Calu3 (cell line): ENCODE data around the gene ACKR3. TPM values are rescaled to one million over a fixed set of nuclear protein-coding genes. Genes with fewer than 3 reads are reported as not detected.

Source experiments
- BruUV-seq: library from RNA; stranded (reverse); fragments of 400-500 nt; replicated peaks from 2 replicates; lab custom pipeline; 2021; lab: Mats Ljungman, UMichigan
- CTCF ChIA-PET: fragments of 300-600 bp; sonication (Branson Sonifier 250); formaldehyde crosslinking; loops from one replicate; lab custom pipeline; 2022; ENCODE audit warnings: antibody characterized with exemption; lab: Charles Lee
- DNase-seq: peaks from one replicate; pipeline ENCODE4 v3.0.0; 2022
- H3K27ac Mint-ChIP-seq: one replicate; pipeline ENCODE4 v1.8.0; 2022; ENCODE audit warnings: mixed read lengths; ENCODE audit not compliant: unreplicated experiment
- H3K27me3 Mint-ChIP-seq: one replicate; pipeline ENCODE4 v1.8.0; 2022; ENCODE audit warnings: mixed read lengths; ENCODE audit not compliant: unreplicated experiment
- H3K36me3 Mint-ChIP-seq: one replicate; pipeline ENCODE4 v1.8.0; 2022; ENCODE audit warnings: mild to moderate bottlenecking, moderate library complexity, mixed read lengths; ENCODE audit not compliant: insufficient read depth, unreplicated experiment
- H3K4me1 Mint-ChIP-seq: one replicate; pipeline ENCODE4 v1.8.0; 2022; ENCODE audit warnings: mild to moderate bottlenecking, low read depth, mixed read lengths; ENCODE audit not compliant: unreplicated experiment
- H3K4me3 Mint-ChIP-seq: one replicate; pipeline ENCODE4 v1.8.0; 2022; ENCODE audit warnings: mild to moderate bottlenecking, low read depth, moderate library complexity, mixed read lengths; ENCODE audit not compliant: unreplicated experiment
- H3K9me3 Mint-ChIP-seq: one replicate; pipeline ENCODE4 v1.8.0; 2022; ENCODE audit warnings: low read depth, mixed read lengths; ENCODE audit not compliant: unreplicated experiment
- intact Hi-C: fragments of 100-400 bp; cut with micrococcal nuclease; formaldehyde crosslinking; loops from one replicate; pipeline ENCODE4 v1.10.0; 2022; ENCODE audit not compliant: unreplicated experiment
- total RNA-seq: library from RNA; stranded (reverse); gene quantifications from 2 replicates; pipeline ENCODE4 v1.2.3, GENCODE V29; 2022
- TF ChIP-seq, protein P1 (sequence below): fragments of 200-600 bp; IDR thresholded peaks from one replicate; pipeline ENCODE4 v1.8.0; 2022; ENCODE audit warnings: antibody characterized with exemption; ENCODE audit not compliant: unreplicated experiment

Gene ACKR3
- total RNA-seq, 1 experiment from 2014 or later, result 8.8 TPM

DNA sequence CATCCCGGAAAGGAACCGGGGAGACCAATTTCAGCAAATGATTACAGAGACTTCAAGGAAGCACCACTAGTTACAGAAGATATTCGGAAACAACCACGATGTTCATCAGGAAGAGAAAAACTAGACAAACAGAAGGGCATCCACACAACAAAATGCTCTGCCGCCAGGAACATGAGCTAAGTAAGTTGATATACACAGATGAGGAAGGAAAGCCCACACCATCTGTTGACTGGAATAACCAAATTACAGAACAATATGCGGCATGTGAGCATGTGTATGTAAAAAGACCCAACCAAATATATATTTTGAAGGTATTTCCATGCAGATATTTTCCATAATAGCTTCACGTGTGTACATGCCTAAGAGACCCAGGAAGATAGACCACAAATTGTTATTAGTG lies 47.0 kb downstream of the ACKR3 start:
- no peaks in the 10 kb centered on the region for H3K4me1 Mint-ChIP-seq
- H3K9me3 Mint-ChIP-seq, result no peaks in the 10 kb centered on the region
- no peak overlapping the region for H3K27ac Mint-ChIP-seq
- DNase-seq, result no peak
- CTCF ChIA-PET, result no interaction called here
- H3K27me3 Mint-ChIP-seq, result peaks cover 97% of the 10 kb centered on the region
- no TSS peak for BruUV-seq
- H3K36me3 Mint-ChIP-seq, result peaks cover 3% of the 10 kb centered on the region
- TF ChIP-seq, protein P1, sequence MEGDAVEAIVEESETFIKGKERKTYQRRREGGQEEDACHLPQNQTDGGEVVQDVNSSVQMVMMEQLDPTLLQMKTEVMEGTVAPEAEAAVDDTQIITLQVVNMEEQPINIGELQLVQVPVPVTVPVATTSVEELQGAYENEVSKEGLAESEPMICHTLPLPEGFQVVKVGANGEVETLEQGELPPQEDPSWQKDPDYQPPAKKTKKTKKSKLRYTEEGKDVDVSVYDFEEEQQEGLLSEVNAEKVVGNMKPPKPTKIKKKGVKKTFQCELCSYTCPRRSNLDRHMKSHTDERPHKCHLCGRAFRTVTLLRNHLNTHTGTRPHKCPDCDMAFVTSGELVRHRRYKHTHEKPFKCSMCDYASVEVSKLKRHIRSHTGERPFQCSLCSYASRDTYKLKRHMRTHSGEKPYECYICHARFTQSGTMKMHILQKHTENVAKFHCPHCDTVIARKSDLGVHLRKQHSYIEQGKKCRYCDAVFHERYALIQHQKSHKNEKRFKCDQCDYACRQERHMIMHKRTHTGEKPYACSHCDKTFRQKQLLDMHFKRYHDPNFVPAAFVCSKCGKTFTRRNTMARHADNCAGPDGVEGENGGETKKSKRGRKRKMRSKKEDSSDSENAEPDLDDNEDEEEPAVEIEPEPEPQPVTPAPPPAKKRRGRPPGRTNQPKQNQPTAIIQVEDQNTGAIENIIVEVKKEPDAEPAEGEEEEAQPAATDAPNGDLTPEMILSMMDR, result no peak
- intact Hi-C loops, result no loop called here
- H3K4me3 Mint-ChIP-seq, result no peak overlapping the region

DNA sequence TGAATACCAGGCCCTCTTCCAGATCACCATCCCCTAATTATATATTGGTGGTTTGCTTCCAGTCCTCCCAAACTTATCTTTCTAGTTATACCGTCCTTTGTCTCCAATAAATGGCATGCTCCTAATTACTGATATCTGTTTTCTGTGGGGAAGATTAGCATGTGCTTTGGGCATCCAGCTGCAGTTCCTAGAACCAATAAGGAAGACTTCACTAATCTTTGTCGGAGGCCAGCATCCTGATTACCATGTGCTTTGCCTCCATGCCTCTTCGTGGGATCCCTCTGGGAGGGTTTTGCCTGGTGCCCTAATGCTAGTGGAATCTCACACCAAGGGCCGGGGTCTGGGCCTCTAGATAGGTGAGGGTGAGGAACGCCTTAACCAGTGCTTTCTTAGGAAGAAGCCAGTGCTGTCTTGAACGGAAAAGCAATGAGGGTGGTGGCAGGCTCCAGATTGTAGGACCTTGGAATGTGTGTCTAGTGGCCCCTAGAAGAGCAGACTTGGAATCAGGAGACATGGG lies 47.7 kb downstream of the ACKR3 start:
- Mint-ChIP-seq H3K27me3 (peaks cover 97% of the 10 kb centered on the region), H3K27ac (no peak overlapping the region), H3K4me3 (no peak overlapping the region), H3K9me3 (no peaks in the 10 kb centered on the region), H3K36me3 (peaks cover 3% of the 10 kb centered on the region), H3K4me1 (no peaks in the 10 kb centered on the region)
- no TSS peak for BruUV-seq
- CTCF ChIA-PET, result no interaction called here
- intact Hi-C loops, result no loop called here
- no peak for DNase-seq
- TF ChIP-seq, protein P1, result no peak

DNA sequence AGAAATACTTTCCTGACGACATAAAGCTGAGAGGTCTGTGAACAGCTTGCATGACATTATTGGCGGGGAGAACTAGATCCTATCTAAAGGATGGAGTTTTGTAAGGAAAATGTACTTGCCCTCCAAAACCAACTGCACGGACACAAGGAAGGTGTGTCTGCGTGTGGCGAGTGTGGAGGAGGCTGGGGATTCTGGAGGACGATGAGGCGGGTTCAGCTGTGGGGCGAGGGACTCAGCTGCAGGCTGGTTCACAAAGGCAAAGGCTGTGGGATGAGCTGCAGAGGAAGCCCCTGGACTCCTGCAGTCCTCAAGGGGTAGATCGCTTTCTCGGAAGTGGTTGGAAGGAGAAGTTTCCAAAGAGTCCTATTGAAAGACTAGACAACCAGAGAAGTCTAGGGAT lies 48.2 kb downstream of the ACKR3 start:
- no TSS peak for BruUV-seq
- H3K27me3 Mint-ChIP-seq, result peaks cover 100% of the 10 kb centered on the region
- no peaks in the 10 kb centered on the region for H3K4me1 Mint-ChIP-seq
- intact Hi-C loops, result no loop called here
- DNase-seq, result no peak
- no peak overlapping the region for H3K27ac Mint-ChIP-seq
- H3K36me3 Mint-ChIP-seq, result peaks cover 3% of the 10 kb centered on the region
- no peaks in the 10 kb centered on the region for H3K9me3 Mint-ChIP-seq
- CTCF ChIA-PET, result no interaction called here
- TF ChIP-seq, protein P1, result no peak
- H3K4me3 Mint-ChIP-seq, result no peak overlapping the region

DNA sequence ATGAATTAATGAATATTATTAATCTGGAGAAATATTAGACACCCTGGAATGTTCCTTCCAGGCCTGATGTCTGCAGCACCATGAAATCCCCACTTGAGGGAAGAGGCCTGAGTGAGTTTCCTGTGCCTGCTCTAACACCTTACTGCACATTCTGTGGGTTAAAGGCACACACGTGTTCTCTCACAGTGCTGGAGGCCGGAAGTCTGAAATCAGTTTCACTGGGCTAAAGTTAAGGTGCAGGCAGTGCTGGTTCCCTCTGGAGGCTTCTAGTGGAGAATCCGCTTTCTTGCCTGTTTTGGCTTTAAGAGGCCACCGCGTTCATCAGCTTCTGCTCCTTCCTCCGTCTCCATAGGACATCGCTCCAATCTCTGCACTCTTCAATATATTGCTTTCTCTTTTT lies 48.7 kb downstream of the ACKR3 start:
- peaks cover 98% of the 10 kb centered on the region for H3K27me3 Mint-ChIP-seq
- H3K27ac Mint-ChIP-seq, result no peak overlapping the region
- no peak for DNase-seq
- no peaks in the 10 kb centered on the region for H3K9me3 Mint-ChIP-seq
- no peak overlapping the region for H3K4me3 Mint-ChIP-seq
- intact Hi-C loops, result no loop called here
- CTCF ChIA-PET, result no interaction called here
- H3K4me1 Mint-ChIP-seq, result no peaks in the 10 kb centered on the region
- BruUV-seq, result no TSS peak
- peaks cover 3% of the 10 kb centered on the region for H3K36me3 Mint-ChIP-seq
- TF ChIP-seq, protein P1, result no peak
